ENCODE measurements around the gene RSAD2.

DNA sequence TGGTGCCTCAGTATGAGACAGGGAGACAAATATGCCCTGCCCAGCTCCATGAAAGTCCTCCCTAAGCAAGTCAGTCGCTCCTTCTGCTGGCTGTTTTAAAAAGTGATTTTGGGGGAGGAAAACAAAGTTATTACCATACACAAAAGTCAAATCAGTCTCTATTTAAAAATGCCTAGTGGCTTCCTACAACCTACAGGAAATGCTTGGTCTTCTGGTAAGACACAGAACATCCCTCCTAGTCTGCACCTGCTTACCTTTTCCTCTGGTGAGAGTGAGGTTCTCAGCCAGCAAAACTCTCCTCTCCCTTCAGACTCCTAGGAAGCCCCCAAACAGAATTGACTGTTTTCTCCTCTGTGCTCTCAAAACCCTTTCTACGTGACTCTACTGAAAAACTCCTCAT is 25.4 kb upstream of the RSAD2 start:
- TF ChIP-seq, protein P1, sequence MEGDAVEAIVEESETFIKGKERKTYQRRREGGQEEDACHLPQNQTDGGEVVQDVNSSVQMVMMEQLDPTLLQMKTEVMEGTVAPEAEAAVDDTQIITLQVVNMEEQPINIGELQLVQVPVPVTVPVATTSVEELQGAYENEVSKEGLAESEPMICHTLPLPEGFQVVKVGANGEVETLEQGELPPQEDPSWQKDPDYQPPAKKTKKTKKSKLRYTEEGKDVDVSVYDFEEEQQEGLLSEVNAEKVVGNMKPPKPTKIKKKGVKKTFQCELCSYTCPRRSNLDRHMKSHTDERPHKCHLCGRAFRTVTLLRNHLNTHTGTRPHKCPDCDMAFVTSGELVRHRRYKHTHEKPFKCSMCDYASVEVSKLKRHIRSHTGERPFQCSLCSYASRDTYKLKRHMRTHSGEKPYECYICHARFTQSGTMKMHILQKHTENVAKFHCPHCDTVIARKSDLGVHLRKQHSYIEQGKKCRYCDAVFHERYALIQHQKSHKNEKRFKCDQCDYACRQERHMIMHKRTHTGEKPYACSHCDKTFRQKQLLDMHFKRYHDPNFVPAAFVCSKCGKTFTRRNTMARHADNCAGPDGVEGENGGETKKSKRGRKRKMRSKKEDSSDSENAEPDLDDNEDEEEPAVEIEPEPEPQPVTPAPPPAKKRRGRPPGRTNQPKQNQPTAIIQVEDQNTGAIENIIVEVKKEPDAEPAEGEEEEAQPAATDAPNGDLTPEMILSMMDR (IDR thresholded peaks at IDR 0.05; ENCODE audit: insufficient read depth, low read length, poor library complexity, severe bottlenecking): no peak
- no peak for TF ChIP-seq EZH2phosphoT487 (conservative IDR thresholded peaks at IDR 0.05; ENCODE audit: low read length)
